Thyroid gland (tissue), 4 donors: ENCODE measurements around the gene OTOG.

Experiments
- CTCF ChIP-seq, 6 experiments: fragments of 200-600 bp in 3 of 6; fragments of 450-650 bp in 3 of 6; sonication (generic) in 3 of 6; IDR thresholded peaks; one replicate each; pipeline ENCODE4 v1.5.1; 2016 to 2019; ENCODE audit warnings: antibody characterized with exemption in 6 of 6, mild to moderate bottlenecking in 2 of 6, inconsistent platforms in 1 of 6, moderate library complexity in 1 of 6
- POLR2A ChIP-seq, 2 donors: fragments of 450-650 bp; IDR thresholded peaks; one replicate each; pipeline ENCODE4 v1.6.1; 2017; ENCODE audit warnings: antibody characterized with exemption in 2 of 2, mild to moderate bottlenecking in 2 of 2, moderate library complexity in 1 of 2

GRCh38 chr11:17604201-17604914, 57.3 kb downstream of the OTOG start:
- TF ChIP-seq CTCF (IDR thresholded peaks at IDR 0.05): no peak
- TF ChIP-seq POLR2A (IDR thresholded peaks at IDR 0.05): no peak
